GM21515 (cell line): ENCODE measurements around the gene AP4E1.
"Not testable (repeated sequence)": the region's sequence is repeated elsewhere in the genome, so short reads cannot be mapped to it uniquely, and the experiment has no call there.

Experiments used
- ATAC-seq: cut with Tn5 transposase; IDR thresholded peaks from one replicate; pipeline ENCODE4 v1.9.1; 2021; ENCODE audit not compliant: unreplicated experiment

Gene AP4E1

DNA sequence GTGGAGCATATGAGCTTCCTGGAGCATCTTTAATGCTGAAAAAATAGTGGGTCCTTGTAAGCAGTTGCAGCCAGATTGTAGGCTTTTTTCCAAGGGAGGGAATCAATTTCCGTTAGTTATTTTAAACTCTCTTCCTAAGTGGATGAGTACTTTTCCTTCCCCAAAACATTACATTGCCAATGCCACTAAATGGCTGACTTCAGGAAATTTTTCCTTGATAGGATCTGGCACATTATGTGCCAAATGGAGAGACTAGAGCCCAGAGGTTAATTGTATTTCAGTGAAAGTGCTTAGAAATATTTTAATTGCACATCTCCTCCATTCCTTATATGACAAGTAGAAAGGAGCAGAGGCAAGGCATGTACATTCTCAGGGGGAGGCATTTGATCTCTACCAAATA, 102.7 kb downstream of the AP4E1 start:
- ATAC-seq: no peak

DNA sequence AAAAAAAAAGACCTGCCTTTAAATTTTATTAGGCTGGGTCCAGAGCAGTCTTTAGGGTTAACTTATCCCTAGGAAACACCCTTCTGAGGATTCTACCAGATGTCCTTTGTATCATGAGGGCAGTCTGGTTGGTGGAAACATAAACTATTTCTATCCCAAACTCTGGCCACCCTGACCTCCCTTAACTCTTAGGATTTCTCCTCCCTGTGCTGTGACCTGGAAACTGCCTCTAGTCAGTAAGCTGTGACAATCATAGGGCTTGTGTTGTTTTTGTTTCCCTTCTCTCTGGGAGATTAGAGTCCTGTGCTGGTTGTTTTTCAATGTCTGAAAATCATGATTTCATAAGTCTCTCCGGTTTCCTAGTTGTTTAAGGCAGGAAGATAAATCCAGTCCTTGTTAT, 108.1 kb downstream of the AP4E1 start:
- no peak for ATAC-seq

DNA sequence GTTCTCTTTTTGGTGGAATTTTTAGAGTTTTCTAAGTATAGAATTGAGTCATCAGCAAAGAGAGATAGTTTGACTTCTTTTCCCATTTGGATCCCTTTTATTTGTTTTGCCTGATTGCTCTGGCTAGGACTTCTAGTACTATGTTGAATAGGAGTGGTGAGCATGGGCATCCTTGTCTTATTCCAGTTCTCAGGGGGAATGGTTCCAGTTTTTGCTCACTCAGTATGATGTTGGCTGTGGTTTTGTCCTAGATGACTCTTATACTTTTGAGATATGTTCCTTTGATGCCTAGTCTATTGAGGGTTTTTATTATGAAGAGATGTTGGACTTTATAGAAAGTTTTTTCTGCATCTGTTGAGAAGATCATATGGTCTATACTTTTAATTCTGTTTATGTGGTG, 113.7 kb downstream of the AP4E1 start:
- no peak for ATAC-seq

DNA sequence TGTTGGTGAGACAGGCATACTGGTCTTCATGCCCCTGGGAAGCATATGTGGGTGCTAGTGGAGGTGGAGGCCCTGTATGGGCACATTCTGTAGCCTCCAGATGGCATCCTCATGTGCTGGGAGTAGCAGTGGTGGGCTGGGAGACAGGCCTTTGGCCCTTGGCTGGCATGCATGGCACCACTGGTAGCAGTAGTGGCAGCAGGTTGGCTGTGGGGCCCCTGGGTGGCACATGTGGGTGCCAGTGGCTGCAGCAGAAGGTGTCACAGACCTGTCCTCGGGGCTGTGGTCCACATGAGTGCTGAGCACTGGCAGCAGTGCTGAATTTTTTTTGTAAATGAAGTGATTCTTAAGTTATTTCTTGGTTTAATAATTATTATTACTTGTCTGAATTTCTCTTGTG, 115.0 kb downstream of the AP4E1 start:
- ATAC-seq: no peak

- ATAC-seq: no peak
These were observed 116.4 kb downstream of the AP4E1 start for GRCh38 chr15:51024735-51025453.

GRCh38 chr15:51025454-51025846, 117.0 kb downstream of the AP4E1 start:
- ATAC-seq: no peak

- no peak for ATAC-seq
These were observed 122.3 kb downstream of the AP4E1 start for GRCh38 chr15:51030649-51031316.

GRCh38 chr15:51037474-51037873, 129.0 kb downstream of the AP4E1 start:
- not testable (repeated sequence) for ATAC-seq

DNA sequence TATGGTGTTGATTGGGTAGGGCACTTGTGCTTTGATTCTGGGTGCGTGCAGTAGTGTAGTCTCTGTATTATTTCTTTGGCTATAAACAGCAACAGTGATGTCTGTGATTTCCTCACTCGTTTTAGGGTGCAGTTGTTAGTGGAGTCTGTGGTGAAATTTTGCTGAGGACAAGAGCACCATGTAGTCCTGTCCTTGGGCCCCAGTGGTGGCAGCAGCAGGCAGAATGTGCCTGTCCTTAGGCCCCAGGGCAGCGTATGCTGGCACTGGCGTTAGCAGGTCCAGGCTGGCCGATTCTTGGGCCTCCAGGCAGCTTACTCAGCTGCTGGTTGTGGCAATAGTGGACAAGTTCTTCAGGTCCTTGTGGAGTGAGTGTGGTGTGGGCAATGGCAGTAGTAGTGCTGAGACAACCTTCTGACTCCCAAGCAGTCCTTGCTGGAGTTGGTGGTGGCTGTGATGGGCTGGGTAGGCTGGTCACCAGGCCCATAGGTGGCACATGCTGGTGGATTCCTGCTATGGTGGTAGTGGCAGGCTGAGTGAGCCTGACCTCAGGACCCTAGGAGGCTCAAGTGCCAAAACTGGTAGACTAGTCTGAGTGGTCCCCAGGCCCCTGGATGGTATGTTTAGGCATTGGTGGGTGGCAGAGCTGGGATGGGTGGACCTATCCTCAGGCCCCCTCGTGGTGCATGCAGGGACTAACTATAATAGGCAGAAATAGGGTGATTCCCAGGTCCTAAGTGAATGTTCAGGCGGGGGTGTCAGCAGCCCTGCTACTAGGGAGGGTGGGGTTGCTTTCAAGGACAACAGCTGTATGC, 129.9 kb downstream of the AP4E1 start:
- ATAC-seq: no peak

DNA sequence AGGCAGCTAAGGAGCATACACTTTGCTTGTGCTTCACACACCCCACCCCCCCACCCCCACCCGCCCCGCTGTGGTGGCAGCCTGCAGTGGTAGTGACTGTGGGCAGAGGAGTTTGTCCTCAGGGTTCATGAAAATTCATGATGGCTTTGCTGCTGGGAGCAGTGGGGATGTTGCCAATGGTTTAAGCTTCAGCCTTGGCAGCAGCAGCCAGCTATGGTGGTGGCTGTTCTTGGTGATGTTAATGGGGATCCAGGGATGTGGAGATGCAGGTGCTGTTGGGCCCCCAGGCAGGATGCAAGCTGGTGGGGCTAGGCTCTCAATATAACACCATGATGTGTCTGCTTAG, 130.5 kb downstream of the AP4E1 start:
- no peak for ATAC-seq

GRCh38 chr15:51044037-51044727, 135.7 kb downstream of the AP4E1 start:
- ATAC-seq: no peak

GRCh38 chr15:51046016-51046415, 137.5 kb downstream of the AP4E1 start:
- no peak for ATAC-seq

DNA sequence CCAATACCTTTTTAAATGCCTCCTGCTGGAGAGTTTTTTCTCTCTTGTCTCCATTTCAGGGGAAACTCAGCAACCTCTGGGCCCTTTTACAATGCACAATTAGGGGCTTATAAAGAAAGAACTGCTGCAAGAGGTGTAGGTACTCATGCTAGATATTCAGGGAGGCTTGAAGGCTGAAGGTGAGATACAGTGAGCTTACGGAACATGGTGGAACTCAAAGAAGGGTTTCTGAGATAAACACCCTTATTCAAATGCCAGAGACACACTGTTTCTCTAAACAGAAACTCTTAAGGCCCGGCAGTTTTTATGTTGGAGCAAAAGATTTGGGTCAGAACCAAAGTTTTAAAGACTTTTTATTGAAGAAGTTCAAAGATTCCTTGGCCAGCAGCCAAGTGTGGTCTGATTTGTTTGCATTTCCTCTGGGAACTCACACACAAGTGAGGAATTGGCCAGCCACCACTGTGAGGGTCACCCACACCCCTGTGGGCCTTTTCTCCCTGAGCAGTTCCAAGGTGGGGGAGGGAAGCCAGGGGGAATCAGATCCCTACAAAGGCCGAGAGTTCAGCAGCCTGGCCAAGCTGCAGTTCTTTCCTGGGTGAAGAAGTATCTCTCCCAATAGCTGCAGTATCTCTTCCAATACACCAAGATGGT, 138.4 kb downstream of the AP4E1 start:
- no peak for ATAC-seq

DNA sequence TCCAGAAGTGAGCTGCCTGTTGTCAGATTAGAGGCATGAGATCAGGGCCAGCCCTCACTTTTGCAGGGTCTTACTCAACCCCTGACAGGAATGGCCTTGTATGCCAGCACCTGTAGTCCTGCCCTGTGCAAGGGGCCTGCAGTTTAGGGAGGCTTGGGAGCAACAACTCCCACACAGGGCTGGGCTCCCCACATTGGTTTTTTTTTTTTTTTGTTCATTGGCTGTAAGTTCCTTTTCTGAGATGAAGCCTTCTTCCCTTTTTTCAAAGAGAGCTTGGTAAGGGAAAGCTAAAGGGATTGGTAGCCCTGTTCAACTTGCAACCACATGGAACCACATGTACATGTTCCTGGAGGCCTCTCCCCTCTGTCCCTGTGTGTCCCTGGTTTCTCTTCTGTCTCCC, 139.8 kb downstream of the AP4E1 start:
- no peak for ATAC-seq

DNA sequence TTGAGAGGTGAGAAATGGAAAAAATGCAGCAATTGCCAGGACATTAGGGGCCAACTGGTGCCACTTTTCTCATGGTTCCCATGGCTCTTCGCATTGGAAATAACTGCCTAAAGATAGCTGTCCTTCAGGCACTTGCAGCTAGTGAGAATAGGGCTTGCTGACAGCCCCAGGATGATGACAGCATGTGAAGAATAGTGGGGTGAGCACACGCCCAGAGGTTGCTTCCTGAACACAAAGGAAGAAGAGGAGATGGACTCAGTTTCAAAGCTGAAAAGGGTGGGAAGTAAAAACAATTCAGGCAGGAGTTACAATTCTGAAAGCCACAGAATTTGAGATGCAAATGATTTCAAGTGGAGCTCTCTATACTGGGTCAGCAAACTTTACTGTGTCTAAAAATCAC, 140.6 kb downstream of the AP4E1 start:
- no peak for ATAC-seq

- no peak for ATAC-seq
These were observed 143.3 kb downstream of the AP4E1 start for GRCh38 chr15:51051776-51052175.

- no peak for ATAC-seq
These were observed 145.1 kb downstream of the AP4E1 start for GRCh38 chr15:51053571-51053970.

GRCh38 chr15:51054535-51054934, 146.1 kb downstream of the AP4E1 start:
- ATAC-seq: no peak
